B cell (primary cell): ENCODE data around the gene TMEM138. TPM values are rescaled to one million over a fixed set of nuclear protein-coding genes. Genes with fewer than 3 reads are reported as not detected.

ENCODE experiments used
- ATAC-seq: fragments of 200-7000 bp; cut with Tn5 transposase; one replicate; pipeline ENCODE4 v1.10.0; 2021; ENCODE audit warnings: low read depth, mild to moderate bottlenecking, moderate number of reproducible peaks, moderate library complexity
- CTCF ChIA-PET: fragments of 350-600 bp; sonication (Branson Sonifier 250); formaldehyde crosslinking; loops from one replicate; lab custom pipeline; 2021; ENCODE audit warnings: antibody characterized with exemption, inconsistent platforms; lab: Charles Lee
- POLR2A ChIA-PET: fragments of 350-600 bp; sonication (Branson Sonifier 250); formaldehyde crosslinking; loops from one replicate; lab custom pipeline; 2021; ENCODE audit warnings: antibody characterized with exemption; lab: Charles Lee
- DNase-seq: peaks from one replicate; pipeline ENCODE4 v3.0.0; 2013
- H2AFZ ChIP-seq: 2 replicates; pipeline ENCODE4 v1.6.1; 2012; ENCODE audit warnings: mild to moderate bottlenecking, low read depth, low read length; ENCODE audit not compliant: insufficient read depth, poor library complexity, severe bottlenecking
- H3K27ac ChIP-seq, 2 donors: 1 replicate in 1 of 2; 2 replicates in 1 of 2; pipeline ENCODE4 v1.5.1; 2012 to 2013; ENCODE audit warnings: low read length in 2 of 2, mild to moderate bottlenecking in 2 of 2, moderate library complexity in 1 of 2
- H3K27me3 ChIP-seq, 4 experiments: fragments of 200-600 bp in 1 of 4; sonication (generic) in 1 of 4; replicated peaks in 1 of 4; 1 replicate in 2 of 4; 2 replicates in 2 of 4; pipeline versions ENCODE4 v1.6.1 to v1.7.0; 2013 to 2016; ENCODE audit warnings: low read length in 3 of 4, mild to moderate bottlenecking in 2 of 4, mixed read lengths in 1 of 4, moderate library complexity in 1 of 4; ENCODE audit not compliant: insufficient read depth in 4 of 4, control insufficient read depth in 3 of 4; ENCODE audit errors: control extremely low read depth in 1 of 4
- H3K36me3 ChIP-seq, 2 experiments: replicated peaks in 1 of 2; 1 replicate in 1 of 2; 2 replicates in 1 of 2; pipeline versions ENCODE4 v1.6.1 to v1.7.1; 2013; ENCODE audit warnings: low read length in 1 of 2; ENCODE audit not compliant: insufficient read depth in 2 of 2, control insufficient read depth in 1 of 2; ENCODE audit errors: control extremely low read depth in 1 of 2, extremely low read depth in 1 of 2
- H3K4me1 ChIP-seq, 2 donors: fragments of 200-600 bp in 1 of 2; sonication (generic) in 1 of 2; 1 replicate in 1 of 2; 2 replicates in 1 of 2; pipeline versions ENCODE4 v1.5.1 to v1.6.1; 2013 to 2017; ENCODE audit warnings: low read length in 2 of 2; ENCODE audit not compliant: control insufficient read depth in 2 of 2, insufficient read depth in 2 of 2
- H3K4me2 ChIP-seq: replicated peaks from 2 replicates; pipeline ENCODE3; 2012; ENCODE audit warnings: mild to moderate bottlenecking, low read depth, low read length; ENCODE audit not compliant: poor library complexity, severe bottlenecking
- H3K4me3 ChIP-seq, 5 experiments: fragments of 200-600 bp in 1 of 5; sonication (generic) in 1 of 5; 1 replicate in 3 of 5; 2 replicates in 2 of 5; pipeline versions ENCODE4 v1.5.1 to v1.7.0; 2011 to 2016; ENCODE audit warnings: low read length in 4 of 5, mild to moderate bottlenecking in 4 of 5, low read depth in 2 of 5, control low read depth in 1 of 5, moderate library complexity in 1 of 5; ENCODE audit not compliant: insufficient read depth in 1 of 5; ENCODE audit errors: control extremely low read depth in 1 of 5, extremely low read depth in 1 of 5
- H3K79me2 ChIP-seq: fragments of 200-600 bp; sonication (generic); one replicate; pipeline ENCODE4 v1.6.0; 2016; ENCODE audit warnings: low read length; ENCODE audit not compliant: control insufficient read depth, insufficient read depth
- H3K9ac ChIP-seq: fragments of 200-600 bp; sonication (generic); 2 replicates; pipeline ENCODE4 v1.6.1; 2017; ENCODE audit warnings: mild to moderate bottlenecking, low read length, moderate library complexity
- H3K9me3 ChIP-seq, 3 donors: one replicate each; pipeline versions ENCODE4 v1.6.1 to v1.7.1; 2013; ENCODE audit warnings: low read length in 2 of 3; ENCODE audit not compliant: control insufficient read depth in 2 of 3, insufficient read depth in 1 of 3; ENCODE audit errors: control extremely low read depth in 1 of 3
- H4K20me1 ChIP-seq: 2 replicates; pipeline ENCODE4 v1.6.0; 2012; ENCODE audit warnings: mild to moderate bottlenecking, low read length; ENCODE audit not compliant: insufficient read depth, control insufficient read depth, poor library complexity, severe bottlenecking
- H3K27ac Mint-ChIP-seq: one replicate; pipeline ENCODE4 v1.8.0; 2021; ENCODE audit warnings: mixed read lengths
- H3K27me3 Mint-ChIP-seq: one replicate; pipeline ENCODE4 v1.8.0; 2021; ENCODE audit warnings: mixed read lengths
- H3K4me1 Mint-ChIP-seq: one replicate; pipeline ENCODE4 v1.8.0; 2021; ENCODE audit warnings: mixed read lengths
- H3K4me3 Mint-ChIP-seq: one replicate; pipeline ENCODE4 v1.8.0; 2021; ENCODE audit warnings: mixed read lengths
- H3K9me3 Mint-ChIP-seq: one replicate; pipeline ENCODE4 v1.8.0; 2022; ENCODE audit warnings: mixed read lengths; ENCODE audit not compliant: insufficient read depth
- EZH2 ChIP-seq: IDR thresholded peaks from 2 replicates; pipeline ENCODE4 v1.6.1; 2012; ENCODE audit warnings: borderline replicate concordance, low read depth, mild to moderate bottlenecking, moderate library complexity, low read length; ENCODE audit not compliant: insufficient read depth, poor library complexity, severe bottlenecking
- WGBS: methylation state at CpG from one replicate; pipeline ENCODE4 v1.1.5; 2013; ENCODE audit warnings: missing lambda C conversion rate; ENCODE audit not compliant: insufficient coverage; 5-methylcytosine and 5-hydroxymethylcytosine counted together
- intact Hi-C: fragments of 100-400 bp; cut with micrococcal nuclease; formaldehyde crosslinking; loops from one replicate; pipeline ENCODE4 v1.10.0; 2022
- polyA plus RNA-seq: library from polyadenylated mRNA; depleted of rRNA; stranded (reverse); fragments of >200 nt; gene quantifications from 2 replicates; pipeline ENCODE4 v1.2.3, GENCODE V29; 2012
- total RNA-seq, 2 donors: library from RNA; stranded (reverse); fragments of 120-200 nt in 1 of 2; gene quantifications; 1 replicate in 1 of 2; 2 replicates in 1 of 2; pipeline versions ENCODE4 v1.2.3 to v1.2.4, GENCODE V29; 2013 to 2022
- TF ChIP-seq, protein P1 (sequence below): fragments of 200-600 bp; IDR thresholded peaks from one replicate; pipeline ENCODE4 v1.8.0; 2022; ENCODE audit warnings: antibody characterized with exemption, mild to moderate bottlenecking

TMEM138 gene
- total and polyA plus RNA-seq, 2 donors (not counting 1 experiment from before 2014, with no cell fraction given): 66.6 to 84.3 TPM

DNA sequence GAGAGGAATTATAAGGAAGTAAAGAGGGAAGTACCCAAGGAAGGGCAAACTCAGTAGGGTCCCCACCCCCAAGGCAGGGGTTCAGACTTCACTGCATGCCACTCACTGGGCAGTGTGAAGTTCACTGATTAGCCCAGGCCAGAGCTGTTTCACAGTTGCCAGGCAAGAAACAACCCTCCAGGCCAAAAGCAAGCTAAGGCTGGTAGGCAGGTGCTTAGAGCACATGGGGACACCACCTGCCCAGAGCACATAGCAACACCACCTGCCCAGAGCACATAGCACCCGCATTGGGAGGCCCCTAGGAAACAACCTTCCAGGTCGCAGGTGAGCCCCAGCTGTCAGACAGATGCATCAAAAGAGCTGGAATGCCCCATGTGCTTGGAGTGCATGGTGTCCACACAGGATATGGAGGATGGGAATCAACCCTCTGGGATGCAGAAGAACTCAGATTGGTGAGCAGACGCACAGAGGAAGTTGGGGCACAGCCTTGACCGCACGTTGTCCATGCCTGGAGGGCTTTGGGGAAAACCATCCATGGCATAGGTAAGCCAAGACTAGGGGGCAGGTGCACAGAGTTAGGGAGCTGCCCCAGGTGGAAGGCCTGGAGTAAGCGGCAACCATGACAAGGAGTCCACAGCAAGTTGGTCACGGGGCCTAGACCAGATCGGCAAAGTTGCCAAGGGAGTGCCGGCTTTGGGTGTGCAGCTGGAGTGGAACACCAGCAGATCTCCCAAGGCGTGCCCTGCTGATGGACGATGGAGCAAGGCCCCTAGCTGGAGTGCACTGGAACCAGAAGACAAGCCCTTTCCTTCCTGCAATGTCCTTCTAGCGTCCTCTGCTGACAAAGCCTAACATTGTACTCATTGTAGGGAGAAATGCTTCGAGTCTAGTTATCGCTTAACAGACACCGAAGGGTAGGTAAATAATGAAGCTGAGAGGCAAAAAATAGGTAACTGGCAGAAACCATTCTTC lies 22.4 kb downstream of the TMEM138 start:
- Histone ChIP-seq H2AFZ (no peak overlapping the region), H3K9ac (no peak overlapping the region), H3K36me3 (no peaks in the 10 kb centered on the region), H3K27ac (no peak overlapping the region), H4K20me1 (no peaks in the 10 kb centered on the region), H3K4me2 (no peak overlapping the region), H3K27me3 (no peaks in the 10 kb centered on the region), H3K9me3 (no peaks in the 10 kb centered on the region), H3K4me1 (peaks cover 6 to 8% of the 10 kb centered on the region in 2 donors), H3K4me3 (no peak overlapping the region), H3K79me2 (no peaks in the 10 kb centered on the region)
- Mint-ChIP-seq H3K4me3 (no peak overlapping the region), H3K9me3 (no peaks in the 10 kb centered on the region), H3K4me1 (peaks cover 8% of the 10 kb centered on the region), H3K27me3 (no peaks in the 10 kb centered on the region), H3K27ac (no peak overlapping the region)
- TF ChIP-seq EZH2: no peak
- no peak for DNase-seq
- intact Hi-C loops: loop anchor here (1.0 to 10.0 kb wide), 4 partner anchors 27 to 553 kb away; no protein-coding TSS in a partner anchor
- POLR2A ChIA-PET: interaction anchor here (0.7 to 4.0 kb wide), 4 partner anchors 22 to 49 kb away, joined by 3 to 30 read pairs (median 3); partner anchors contain the start of genes CYB561A3 and TMEM138
- ATAC-seq: no peak
- 94% methylated on average over 13 of the region's 15 CpGs for whole genome bisulfite sequencing
- CTCF ChIA-PET: interaction anchor here (0.6 to 9.4 kb wide), 25 partner anchors 9 to 698 kb away, joined by 3 to 649 read pairs (median 12); partner anchors contain the start of genes CPSF7, CYB561A3, DDB1 and SDHAF2

DNA sequence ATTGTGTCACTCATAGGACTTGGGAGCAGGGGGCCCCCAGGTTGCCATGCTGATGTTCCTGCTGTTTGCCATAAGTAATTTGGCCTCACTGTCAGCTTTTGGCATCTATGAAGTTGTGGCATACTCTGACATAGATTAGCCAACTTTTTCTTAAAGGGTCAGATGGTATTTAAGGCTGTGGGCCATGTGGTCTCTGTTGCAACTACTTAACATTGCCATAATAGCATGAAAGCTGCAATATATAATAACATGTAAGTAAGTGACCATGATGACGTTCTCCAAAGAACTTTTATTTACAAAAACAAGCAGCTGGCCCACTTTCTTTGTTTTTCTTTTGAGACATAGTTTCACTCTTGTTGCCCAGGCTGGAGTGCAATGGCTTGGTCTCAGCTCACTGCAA lies 28.0 kb downstream of the TMEM138 start:
- intact Hi-C loops: no loop called here
- ATAC-seq (no peak), DNase-seq (no peak)
- no peaks in the 10 kb centered on the region for H4K20me1 ChIP-seq
- WGBS: no CpG with 5 or more reads among the region's 1 CpG
- ChIA-PET POLR2A (no interaction called here), CTCF (interaction anchor here (0.8 to 5.2 kb wide), 5 partner anchors 19 to 56 kb away, joined by 3 to 82 read pairs (median 5); partner anchors contain the start of genes CYB561A3, TKFC and TMEM138)
- no peaks in the 10 kb centered on the region for H3K27me3 Mint-ChIP-seq
- no peak overlapping the region for H3K27ac Mint-ChIP-seq
- TF ChIP-seq, protein P1, sequence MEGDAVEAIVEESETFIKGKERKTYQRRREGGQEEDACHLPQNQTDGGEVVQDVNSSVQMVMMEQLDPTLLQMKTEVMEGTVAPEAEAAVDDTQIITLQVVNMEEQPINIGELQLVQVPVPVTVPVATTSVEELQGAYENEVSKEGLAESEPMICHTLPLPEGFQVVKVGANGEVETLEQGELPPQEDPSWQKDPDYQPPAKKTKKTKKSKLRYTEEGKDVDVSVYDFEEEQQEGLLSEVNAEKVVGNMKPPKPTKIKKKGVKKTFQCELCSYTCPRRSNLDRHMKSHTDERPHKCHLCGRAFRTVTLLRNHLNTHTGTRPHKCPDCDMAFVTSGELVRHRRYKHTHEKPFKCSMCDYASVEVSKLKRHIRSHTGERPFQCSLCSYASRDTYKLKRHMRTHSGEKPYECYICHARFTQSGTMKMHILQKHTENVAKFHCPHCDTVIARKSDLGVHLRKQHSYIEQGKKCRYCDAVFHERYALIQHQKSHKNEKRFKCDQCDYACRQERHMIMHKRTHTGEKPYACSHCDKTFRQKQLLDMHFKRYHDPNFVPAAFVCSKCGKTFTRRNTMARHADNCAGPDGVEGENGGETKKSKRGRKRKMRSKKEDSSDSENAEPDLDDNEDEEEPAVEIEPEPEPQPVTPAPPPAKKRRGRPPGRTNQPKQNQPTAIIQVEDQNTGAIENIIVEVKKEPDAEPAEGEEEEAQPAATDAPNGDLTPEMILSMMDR: no peak
- TF ChIP-seq EZH2: no peak
- no peak overlapping the region for H2AFZ ChIP-seq
- peaks cover 20 to 25% of the 10 kb centered on the region in 2 donors for H3K4me1 ChIP-seq
- H3K4me1 Mint-ChIP-seq: peaks cover 29% of the 10 kb centered on the region
- no peak overlapping the region for H3K27ac ChIP-seq
- peaks cover 3% of the 10 kb centered on the region for H3K79me2 ChIP-seq
- H3K9me3 Mint-ChIP-seq: no peaks in the 10 kb centered on the region
- peak overlapping the region; percentile 37 for H3K4me3 Mint-ChIP-seq
- H3K4me2 ChIP-seq: no peak overlapping the region
- H3K27me3 ChIP-seq: no peaks in the 10 kb centered on the region
- peaks cover 2 to 11% of the 10 kb centered on the region in 2 experiments for H3K36me3 ChIP-seq
- H3K9me3 ChIP-seq: no peaks in the 10 kb centered on the region
- H3K9ac ChIP-seq: no peak overlapping the region
- H3K4me3 ChIP-seq: no peak overlapping the region
